ENCODE measurements around the gene IP6K2.

The IP6K2 gene

DNA sequence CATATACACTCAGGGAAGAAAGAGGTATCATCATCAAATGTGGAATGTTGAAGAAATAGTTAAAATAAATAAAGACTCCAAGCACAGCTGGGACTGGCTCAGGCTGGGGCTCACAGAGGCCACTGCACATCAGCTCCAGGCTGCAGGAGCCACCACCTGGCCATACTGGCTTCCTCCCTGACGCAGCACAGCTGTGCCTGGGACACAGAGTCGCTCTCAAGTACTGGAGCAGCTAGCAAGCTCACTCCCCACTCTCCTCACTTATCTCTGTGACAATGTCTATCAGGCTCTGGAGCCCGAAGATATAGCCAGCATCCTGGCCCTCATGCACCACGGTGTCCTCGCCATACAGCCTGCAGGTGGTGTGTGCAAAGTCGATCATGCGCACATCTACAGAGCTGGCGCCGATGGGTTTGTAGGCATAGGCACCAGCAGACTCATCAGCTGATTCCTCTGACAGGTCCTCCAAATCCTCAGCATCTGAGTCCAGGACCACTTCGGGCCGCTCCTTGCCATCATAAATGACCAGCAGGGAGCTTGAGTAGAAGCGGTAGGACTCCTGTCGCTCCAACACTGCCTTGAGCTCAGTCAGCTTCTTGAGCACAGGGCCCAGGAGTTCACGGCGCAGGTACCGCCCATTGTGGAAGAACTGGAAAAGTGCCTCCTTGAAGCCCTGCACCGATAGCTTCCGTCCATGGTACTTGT, 28.8 kb downstream of the IP6K2 start:
- no peak for DNase-seq

GRCh38 chr3:48687220-48687678, 29.8 kb downstream of the IP6K2 start:
- no peak for DNase-seq

GRCh38 chr3:48686538-48687219, 30.3 kb downstream of the IP6K2 start:
- DNase-seq = no peak

- peak; percentile 93 for DNase-seq
These were observed 31.2 kb downstream of the IP6K2 start, which contains the start of gene NCKIPSD for GRCh38 chr3:48685603-48686511. Gene NCKIPSD (minus strand): TSS chr3:48685915. CDS start chr3:48685807, 108 bp downstream.

GRCh38 chr3:48685293-48685602, 31.8 kb downstream of the IP6K2 start:
- no peak for DNase-seq

GRCh38 chr3:48684480-48685143, 32.4 kb downstream of the IP6K2 start:
- no peak for DNase-seq

DNA sequence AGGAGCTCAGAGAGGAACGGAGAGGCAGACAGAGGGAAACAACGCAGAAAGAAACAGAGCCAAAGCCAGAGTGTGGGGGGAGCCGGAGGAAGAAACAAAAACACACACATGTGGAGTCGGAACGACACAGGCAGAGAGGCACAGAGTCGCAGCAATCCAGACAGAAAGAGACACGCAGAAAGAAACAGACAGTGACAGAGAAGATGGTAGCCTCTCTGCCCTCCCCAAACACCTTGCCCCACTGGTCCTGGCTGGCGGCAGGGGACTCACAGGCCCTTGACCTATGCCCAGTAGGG, 33.0 kb downstream of the IP6K2 start:
- no peak for DNase-seq

DNA sequence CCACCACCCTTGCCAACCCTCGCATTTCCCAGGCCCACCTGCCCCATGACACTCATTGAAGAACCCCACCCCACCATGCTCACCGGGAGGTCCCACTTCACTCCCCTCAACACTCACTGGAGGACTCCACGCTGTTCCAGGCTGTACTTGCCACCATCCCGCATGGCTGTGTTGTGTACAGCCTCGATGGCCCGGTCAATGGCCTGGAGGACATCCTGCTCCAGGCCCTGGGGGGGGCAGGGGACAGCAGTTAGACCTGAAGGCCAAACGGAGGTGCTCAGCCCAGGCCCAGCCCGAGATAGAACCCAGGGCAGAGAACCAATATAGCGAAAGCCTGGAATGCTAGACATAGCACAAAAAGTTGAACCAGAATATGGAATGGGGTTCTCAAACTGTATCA, 34.2 kb downstream of the IP6K2 start:
- no peak for DNase-seq

GRCh38 chr3:48681974-48682610, 34.9 kb downstream of the IP6K2 start:
- no peak for DNase-seq

DNA sequence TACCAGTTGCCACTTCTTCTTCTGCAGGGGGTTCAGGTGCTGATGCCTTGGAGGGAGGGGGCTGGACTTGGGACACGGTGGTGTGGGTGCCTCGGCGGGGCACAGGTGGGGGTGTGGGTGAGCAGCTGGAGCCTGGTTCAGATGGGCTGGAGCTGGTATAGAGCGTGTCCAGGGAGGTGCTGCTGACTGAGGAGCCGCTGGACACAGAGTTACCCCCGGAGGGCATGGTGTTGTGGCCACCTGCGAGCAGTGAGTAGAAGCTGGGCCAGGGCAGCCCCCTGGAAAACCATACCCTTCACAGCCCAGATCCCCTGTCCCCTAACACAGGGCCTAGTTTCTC, 35.5 kb downstream of the IP6K2 start:
- no peak for DNase-seq

DNA sequence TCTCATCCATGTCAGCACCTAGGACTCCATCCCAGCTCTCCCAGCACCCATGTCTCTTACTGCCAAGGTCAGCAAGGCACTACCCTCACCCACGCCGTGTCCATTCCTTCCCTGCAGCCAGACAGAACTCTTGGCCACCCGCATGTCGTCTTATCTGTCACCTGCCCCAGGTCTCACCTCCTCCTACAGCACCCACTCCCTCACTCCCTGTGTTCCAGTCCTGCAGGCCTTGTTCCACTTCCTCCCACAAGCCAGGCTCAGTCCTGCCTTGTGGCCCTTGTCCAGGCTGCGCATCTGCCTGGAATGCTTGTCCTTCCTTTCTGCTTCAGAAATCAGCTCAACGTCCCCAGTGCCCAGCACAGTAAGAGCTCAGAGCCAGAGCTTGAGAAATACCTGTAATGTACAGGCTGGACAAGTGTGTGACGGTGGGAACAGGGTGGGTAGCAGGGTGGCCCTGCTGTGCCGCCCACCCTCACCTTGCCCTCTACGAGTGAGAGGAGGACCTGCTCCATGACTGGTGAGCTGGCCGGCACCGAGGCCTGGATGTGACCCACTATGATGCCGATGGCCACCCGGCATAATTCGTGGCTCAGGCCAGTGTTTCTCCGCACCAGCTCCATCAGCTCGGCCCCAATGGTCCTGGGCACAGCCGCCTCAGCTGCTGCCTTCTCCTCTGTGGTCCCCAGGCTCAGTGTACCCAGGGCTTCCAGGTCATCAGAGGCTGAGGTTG, 36.0 kb downstream of the IP6K2 start:
- no peak for DNase-seq

DNA sequence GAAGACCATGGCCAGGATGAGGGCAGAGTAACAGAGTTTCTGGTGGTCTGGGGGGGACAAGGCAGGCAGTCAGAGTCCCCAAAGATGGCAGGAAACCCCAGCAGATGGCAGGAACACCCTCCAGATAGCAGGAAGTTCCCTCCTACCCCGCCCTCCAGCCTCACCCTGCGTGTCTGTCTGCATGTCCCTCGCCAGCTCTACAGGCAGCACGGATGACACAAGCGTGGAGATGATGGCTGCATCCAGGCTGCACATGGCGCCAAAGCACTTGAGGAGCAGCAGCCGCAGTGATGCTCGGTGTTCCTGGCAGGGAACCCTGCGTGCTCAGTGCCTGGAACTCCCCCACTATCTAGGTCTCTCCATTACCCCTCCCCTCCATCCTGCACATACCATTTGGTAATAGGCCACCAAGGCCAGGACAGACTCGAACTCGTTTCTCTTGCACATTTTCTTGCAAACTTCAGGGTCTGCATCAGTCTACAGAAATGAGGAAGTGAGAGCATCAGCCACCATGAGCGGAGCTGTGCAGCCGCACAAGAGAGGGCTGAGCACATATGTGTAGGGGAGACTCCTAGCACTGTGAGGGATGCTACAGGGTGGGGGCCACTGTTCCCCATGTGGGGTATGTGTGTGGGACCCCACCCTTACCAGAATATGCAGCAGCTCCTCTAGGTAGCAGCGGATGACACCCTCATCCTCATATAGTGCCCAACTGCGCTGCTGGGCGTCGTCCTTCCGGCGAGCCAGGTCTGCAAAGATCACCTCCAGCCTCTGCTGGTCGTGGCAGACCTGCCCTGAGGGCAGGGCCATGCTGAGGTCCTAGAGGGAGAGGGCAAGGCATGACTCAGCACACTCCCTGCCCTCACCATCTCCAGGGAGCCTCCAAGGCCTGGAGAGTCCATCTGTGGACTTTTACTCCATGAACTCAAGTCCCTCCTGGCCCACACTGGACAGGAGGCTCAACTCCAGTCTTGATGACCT, 37.3 kb downstream of the IP6K2 start:
- DNase-seq = no peak

GRCh38 chr3:48678566-48679380, 38.2 kb downstream of the IP6K2 start:
- no peak for DNase-seq

DNA sequence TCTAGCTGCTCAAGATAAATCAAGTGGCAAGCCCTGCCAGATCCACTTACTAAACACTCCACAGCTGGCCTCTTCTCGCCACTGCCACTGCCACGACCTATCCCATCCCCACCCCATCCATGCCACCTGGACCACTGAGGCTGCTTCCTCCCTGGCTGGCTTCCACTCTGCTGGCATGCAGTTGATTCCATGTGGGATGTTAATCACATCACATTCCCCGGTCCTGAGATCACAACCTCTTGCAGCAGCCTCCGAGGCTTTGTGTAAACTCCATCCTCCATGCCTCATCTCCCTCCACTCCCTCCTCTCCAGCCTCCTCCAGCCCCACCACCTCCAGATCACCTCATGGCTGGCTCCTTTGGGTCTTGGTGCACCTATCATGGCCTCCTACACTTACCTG, 39.0 kb downstream of the IP6K2 start:
- DNase-seq = no peak

DNA sequence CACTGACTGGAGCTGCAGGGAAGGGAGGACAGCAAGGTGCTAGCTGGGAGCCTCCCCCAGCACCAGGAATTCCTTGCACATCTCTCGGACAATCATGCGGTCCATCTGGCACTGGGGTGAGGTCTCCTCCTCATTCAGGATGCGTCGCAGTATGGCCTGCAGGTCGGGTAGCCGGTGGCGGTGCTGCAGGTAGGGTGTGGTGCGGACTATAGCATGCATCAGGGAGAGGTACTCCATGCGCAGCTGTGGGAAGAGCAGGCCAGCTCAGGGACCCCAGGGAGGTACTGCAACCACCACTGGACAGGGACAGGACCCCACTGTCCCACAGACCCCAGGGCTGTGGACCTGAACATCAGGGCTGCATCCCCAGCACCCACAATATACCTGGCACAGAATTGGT, 42.5 kb downstream of the IP6K2 start:
- DNase-seq = no peak

DNA sequence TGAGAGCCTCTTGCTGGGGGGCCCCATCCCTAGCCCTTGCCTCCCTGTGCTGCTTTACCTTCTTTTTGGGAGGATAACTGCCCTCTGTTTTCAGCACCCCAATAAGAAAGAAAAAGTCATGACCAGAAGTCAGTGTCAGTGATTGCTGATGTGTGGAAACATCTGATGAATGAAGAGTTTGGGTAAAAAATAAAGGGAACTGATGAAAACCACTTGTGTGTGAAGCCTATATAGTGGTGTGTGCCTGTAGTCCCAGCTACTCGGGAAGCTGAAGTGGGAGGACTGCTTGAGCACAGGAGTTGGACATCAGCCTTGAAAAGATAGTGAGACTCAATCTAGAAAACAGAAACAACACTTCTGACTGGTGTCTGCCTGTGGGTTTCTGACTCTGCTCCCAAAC, 44.5 kb downstream of the IP6K2 start:
- no peak for DNase-seq

- DNase-seq = no peak
These were observed 52.1 kb downstream of the IP6K2 start for GRCh38 chr3:48664929-48665328.

GRCh38 chr3:48664313-48664644, 52.7 kb downstream of the IP6K2 start:
- DNase-seq = no peak

DNA sequence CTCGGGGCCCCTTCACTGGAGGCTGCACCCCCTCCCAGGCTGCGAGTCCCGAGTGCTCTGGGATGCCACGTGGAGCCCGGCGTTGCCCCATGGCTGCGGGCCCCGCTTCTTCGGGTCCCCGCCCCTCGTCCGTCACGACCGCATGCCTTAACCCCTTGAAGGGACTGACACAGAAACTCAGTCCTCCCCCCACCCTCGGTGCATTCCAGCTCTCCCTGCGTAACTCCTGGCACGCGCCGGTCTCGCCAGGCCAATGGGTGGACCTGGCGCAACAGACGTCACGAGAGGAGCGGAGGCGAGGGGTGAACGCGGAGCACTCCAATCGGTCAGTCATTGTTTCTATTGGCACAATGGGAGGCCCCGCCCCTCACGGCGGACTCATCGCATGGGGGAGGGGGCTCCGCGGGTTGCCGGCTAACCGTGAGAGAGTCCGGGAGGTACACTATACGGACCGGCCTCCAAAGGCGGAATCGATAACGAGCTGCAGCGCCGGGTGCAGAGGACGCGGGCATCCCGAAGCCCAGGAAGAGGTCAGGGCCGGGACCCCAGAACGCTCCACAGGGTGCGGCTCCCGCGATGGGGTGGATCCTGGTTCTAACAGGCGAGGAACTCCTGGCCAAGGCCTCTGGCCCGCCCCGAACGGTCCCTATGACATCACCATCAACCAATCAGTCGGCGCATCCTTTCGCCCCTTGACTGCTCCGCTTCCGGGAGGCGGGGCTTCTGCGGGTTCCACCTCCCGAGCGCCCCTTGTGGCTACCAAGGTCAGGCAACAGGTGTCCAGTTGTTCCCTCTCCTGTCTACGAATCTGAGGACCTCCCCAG, 53.3 kb downstream of the IP6K2 start:
- peak; percentile 89 for DNase-seq
